HEK293 (cell line): ENCODE measurements around the gene BTBD9.
A peak's percentile ranks its signal among the peaks of the same experiment; 100 is the strongest.

Source experiments
- KLF16 ChIP-seq: fragments of 450-650 bp; formaldehyde crosslinking; IDR thresholded peaks from 2 replicates; pipeline ENCODE4 v1.5.1; 2017; ENCODE audit warnings: missing biosample characterization, missing genetic modification characterization
- MZF1 ChIP-seq: fragments of 450-650 bp; formaldehyde crosslinking; IDR thresholded peaks from 2 replicates; pipeline ENCODE4 v1.5.1; 2017; ENCODE audit warnings: missing biosample characterization, missing genetic modification characterization, borderline replicate concordance
- OSR2 ChIP-seq: fragments of 450-650 bp; formaldehyde crosslinking; IDR thresholded peaks from 2 replicates; pipeline ENCODE4 v1.5.1; 2016; ENCODE audit warnings: missing biosample characterization, missing genetic modification characterization
- SP2 ChIP-seq: fragments of 450-650 bp; formaldehyde crosslinking; IDR thresholded peaks from 2 replicates; pipeline ENCODE4 v1.5.1; 2016; ENCODE audit warnings: missing biosample characterization, missing genetic modification characterization
- SP3 ChIP-seq: fragments of 450-650 bp; formaldehyde crosslinking; IDR thresholded peaks from 2 replicates; pipeline ENCODE4 v1.5.1; 2016; ENCODE audit warnings: missing biosample characterization, missing genetic modification characterization
- YY2 ChIP-seq: fragments of 450-650 bp; formaldehyde crosslinking; IDR thresholded peaks from 2 replicates; pipeline ENCODE4 v1.5.1; 2016; ENCODE audit warnings: missing biosample characterization, missing genetic modification characterization
- ZBTB17 ChIP-seq: fragments of 450-650 bp; formaldehyde crosslinking; IDR thresholded peaks from 2 replicates; pipeline ENCODE4 v1.5.1; 2016; ENCODE audit warnings: missing biosample characterization, missing genetic modification characterization
- ZEB2 ChIP-seq: fragments of 450-650 bp; formaldehyde crosslinking; IDR thresholded peaks from 2 replicates; pipeline ENCODE4 v1.5.1; 2016; ENCODE audit warnings: missing biosample characterization, missing genetic modification characterization
- ZFHX2 ChIP-seq: fragments of 450-650 bp; formaldehyde crosslinking; conservative IDR thresholded peaks from 2 replicates; pipeline ENCODE4 v1.5.1; 2016; ENCODE audit warnings: missing biosample characterization, missing genetic modification characterization
- ZFP41 ChIP-seq: fragments of 450-650 bp; formaldehyde crosslinking; IDR thresholded peaks from 2 replicates; pipeline ENCODE4 v1.5.1; 2016; ENCODE audit warnings: missing biosample characterization, missing genetic modification characterization, borderline replicate concordance
- ZNF184 ChIP-seq: fragments of 450-650 bp; IDR thresholded peaks from 2 replicates; pipeline ENCODE4 v1.5.1; 2018; ENCODE audit warnings: missing biosample characterization, mild to moderate bottlenecking, missing genetic modification characterization
- ZNF214 ChIP-seq: fragments of 450-650 bp; formaldehyde crosslinking; IDR thresholded peaks from 2 replicates; pipeline ENCODE4 v1.5.1; 2017; ENCODE audit warnings: missing biosample characterization, mild to moderate bottlenecking, missing genetic modification characterization, borderline replicate concordance
- ZNF24 ChIP-seq: fragments of 450-650 bp; formaldehyde crosslinking; IDR thresholded peaks from 2 replicates; pipeline ENCODE4 v1.5.1; 2016; ENCODE audit warnings: missing biosample characterization, missing genetic modification characterization
- ZNF544 ChIP-seq: fragments of 450-650 bp; formaldehyde crosslinking; IDR thresholded peaks from 2 replicates; pipeline ENCODE4 v1.5.0; 2017; ENCODE audit warnings: missing biosample characterization, missing genetic modification characterization
- ZNF596 ChIP-seq: fragments of 450-650 bp; IDR thresholded peaks from 2 replicates; pipeline ENCODE4 v1.5.0; 2018; ENCODE audit warnings: missing biosample characterization, mild to moderate bottlenecking, missing genetic modification characterization, moderate library complexity
- ZNF600 ChIP-seq: fragments of 450-650 bp; formaldehyde crosslinking; IDR thresholded peaks from 2 replicates; pipeline ENCODE4 v1.5.1; 2016; ENCODE audit warnings: missing biosample characterization, missing genetic modification characterization
- ZNF626 ChIP-seq: fragments of 450-650 bp; sonication (Bioruptor Pico); formaldehyde crosslinking; IDR thresholded peaks from 2 replicates; pipeline ENCODE4 v1.5.1; 2018; ENCODE audit warnings: missing biosample characterization, missing genetic modification characterization, inconsistent platforms
- ZNF629 ChIP-seq: fragments of 450-650 bp; formaldehyde crosslinking; IDR thresholded peaks from 2 replicates; pipeline ENCODE4 v1.5.1; 2017; ENCODE audit warnings: missing biosample characterization, missing genetic modification characterization
- ZNF654 ChIP-seq: fragments of 450-650 bp; formaldehyde crosslinking; IDR thresholded peaks from 2 replicates; pipeline ENCODE4 v1.5.1; 2016; ENCODE audit warnings: low read depth, missing biosample characterization, missing genetic modification characterization
- ZNF707 ChIP-seq: fragments of 450-650 bp; formaldehyde crosslinking; IDR thresholded peaks from 2 replicates; pipeline ENCODE4 v1.5.1; 2016; ENCODE audit warnings: missing biosample characterization, missing genetic modification characterization
- ZNF830 ChIP-seq: fragments of 450-650 bp; IDR thresholded peaks from 2 replicates; pipeline ENCODE4 v1.5.0; 2018; ENCODE audit warnings: missing biosample characterization, missing genetic modification characterization, low read depth, mild to moderate bottlenecking, moderate library complexity
- ZSCAN23 ChIP-seq: fragments of 450-650 bp; formaldehyde crosslinking; IDR thresholded peaks from 2 replicates; pipeline ENCODE4 v1.5.1; 2016; ENCODE audit warnings: missing biosample characterization, missing genetic modification characterization
- TF ChIP-seq, protein P1 (sequence below): fragments of 450-650 bp; formaldehyde crosslinking; IDR thresholded peaks from 2 replicates; pipeline ENCODE4 v1.5.1; 2016; ENCODE audit warnings: missing biosample characterization, missing genetic modification characterization
- TF ChIP-seq, protein P2 (sequence below): fragments of 450-650 bp; formaldehyde crosslinking; IDR thresholded peaks from 2 replicates; pipeline ENCODE4 v1.5.1; 2016; ENCODE audit warnings: missing biosample characterization, missing genetic modification characterization
- TF ChIP-seq, protein P3 (sequence below): fragments of 450-650 bp; formaldehyde crosslinking; IDR thresholded peaks from 2 replicates; pipeline ENCODE4 v1.5.1; 2016; ENCODE audit warnings: missing biosample characterization, missing genetic modification characterization
- TF ChIP-seq, protein P4 (sequence below): fragments of 450-650 bp; formaldehyde crosslinking; IDR thresholded peaks from 2 replicates; pipeline ENCODE4 v1.5.1; 2016; ENCODE audit warnings: missing biosample characterization, missing genetic modification characterization
- TF ChIP-seq, protein P5 (sequence below): fragments of 450-650 bp; formaldehyde crosslinking; IDR thresholded peaks from 2 replicates; pipeline ENCODE4 v1.5.1; 2016; ENCODE audit warnings: missing biosample characterization, missing genetic modification characterization
- TF ChIP-seq, protein P6 (sequence below): fragments of 450-650 bp; formaldehyde crosslinking; IDR thresholded peaks from 2 replicates; pipeline ENCODE4 v1.5.1; 2016; ENCODE audit warnings: missing biosample characterization, missing genetic modification characterization

Gene BTBD9

DNA sequence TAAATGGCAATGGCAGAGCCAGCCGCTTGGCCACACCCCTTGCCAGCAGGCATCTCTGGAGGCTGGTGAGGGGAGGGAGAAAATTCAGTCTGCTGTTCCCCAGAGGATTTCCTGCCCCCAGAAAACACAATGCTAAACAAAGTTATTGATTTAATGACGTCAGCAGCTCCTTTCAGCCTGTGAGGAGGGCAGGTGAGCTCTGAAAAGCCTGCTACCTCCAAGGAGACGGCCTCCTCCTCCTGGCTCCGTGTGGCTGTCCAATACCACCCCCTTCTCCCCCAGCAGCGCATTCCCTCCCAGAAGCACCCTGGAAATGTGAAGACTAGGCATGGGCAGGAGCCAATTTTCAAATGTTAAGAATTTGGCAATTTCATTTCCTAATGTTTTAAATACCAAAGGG, 427.1 kb downstream of the BTBD9 start (continued):
- TF ChIP-seq, protein P1, sequence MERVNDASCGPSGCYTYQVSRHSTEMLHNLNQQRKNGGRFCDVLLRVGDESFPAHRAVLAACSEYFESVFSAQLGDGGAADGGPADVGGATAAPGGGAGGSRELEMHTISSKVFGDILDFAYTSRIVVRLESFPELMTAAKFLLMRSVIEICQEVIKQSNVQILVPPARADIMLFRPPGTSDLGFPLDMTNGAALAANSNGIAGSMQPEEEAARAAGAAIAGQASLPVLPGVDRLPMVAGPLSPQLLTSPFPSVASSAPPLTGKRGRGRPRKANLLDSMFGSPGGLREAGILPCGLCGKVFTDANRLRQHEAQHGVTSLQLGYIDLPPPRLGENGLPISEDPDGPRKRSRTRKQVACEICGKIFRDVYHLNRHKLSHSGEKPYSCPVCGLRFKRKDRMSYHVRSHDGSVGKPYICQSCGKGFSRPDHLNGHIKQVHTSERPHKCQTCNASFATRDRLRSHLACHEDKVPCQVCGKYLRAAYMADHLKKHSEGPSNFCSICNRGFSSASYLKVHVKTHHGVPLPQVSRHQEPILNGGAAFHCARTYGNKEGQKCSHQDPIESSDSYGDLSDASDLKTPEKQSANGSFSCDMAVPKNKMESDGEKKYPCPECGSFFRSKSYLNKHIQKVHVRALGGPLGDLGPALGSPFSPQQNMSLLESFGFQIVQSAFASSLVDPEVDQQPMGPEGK (tag by site-specific recombination): peak; percentile 95
- TF ChIP-seq ZBTB17 (tag by site-specific recombination): peak; percentile 57; the same call in 1 of the 2 replicates
- TF ChIP-seq MZF1 (tag by site-specific recombination): no peak
- peak; percentile 46; the same call in 1 of the 2 replicates for TF ChIP-seq YY2 (tag by site-specific recombination)
- TF ChIP-seq ZNF24 (tag by site-specific recombination): peak; percentile 62; the same call in 1 of the 2 replicates
- no peak for TF ChIP-seq ZNF214 (tag by site-specific recombination)
- TF ChIP-seq ZFHX2 (tag by site-specific recombination): peak; percentile 75
- TF ChIP-seq, protein P2, sequence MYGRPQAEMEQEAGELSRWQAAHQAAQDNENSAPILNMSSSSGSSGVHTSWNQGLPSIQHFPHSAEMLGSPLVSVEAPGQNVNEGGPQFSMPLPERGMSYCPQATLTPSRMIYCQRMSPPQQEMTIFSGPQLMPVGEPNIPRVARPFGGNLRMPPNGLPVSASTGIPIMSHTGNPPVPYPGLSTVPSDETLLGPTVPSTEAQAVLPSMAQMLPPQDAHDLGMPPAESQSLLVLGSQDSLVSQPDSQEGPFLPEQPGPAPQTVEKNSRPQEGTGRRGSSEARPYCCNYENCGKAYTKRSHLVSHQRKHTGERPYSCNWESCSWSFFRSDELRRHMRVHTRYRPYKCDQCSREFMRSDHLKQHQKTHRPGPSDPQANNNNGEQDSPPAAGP (tag by site-specific recombination): peak; percentile 75
- TF ChIP-seq, protein P3, sequence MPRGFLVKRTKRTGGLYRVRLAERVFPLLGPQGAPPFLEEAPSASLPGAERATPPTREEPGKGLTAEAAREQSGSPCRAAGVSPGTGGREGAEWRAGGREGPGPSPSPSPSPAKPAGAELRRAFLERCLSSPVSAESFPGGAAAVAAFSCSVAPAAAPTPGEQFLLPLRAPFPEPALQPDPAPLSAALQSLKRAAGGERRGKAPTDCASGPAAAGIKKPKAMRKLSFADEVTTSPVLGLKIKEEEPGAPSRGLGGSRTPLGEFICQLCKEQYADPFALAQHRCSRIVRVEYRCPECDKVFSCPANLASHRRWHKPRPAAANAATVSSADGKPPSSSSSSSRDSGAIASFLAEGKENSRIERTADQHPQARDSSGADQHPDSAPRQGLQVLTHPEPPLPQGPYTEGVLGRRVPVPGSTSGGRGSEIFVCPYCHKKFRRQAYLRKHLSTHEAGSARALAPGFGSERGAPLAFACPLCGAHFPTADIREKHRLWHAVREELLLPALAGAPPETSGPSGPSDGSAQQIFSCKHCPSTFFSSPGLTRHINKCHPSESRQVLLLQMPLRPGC (tag by site-specific recombination): 0 out of 2 replicates have a peak, but pooled peaks have one; percentile 13
- TF ChIP-seq, protein P4, sequence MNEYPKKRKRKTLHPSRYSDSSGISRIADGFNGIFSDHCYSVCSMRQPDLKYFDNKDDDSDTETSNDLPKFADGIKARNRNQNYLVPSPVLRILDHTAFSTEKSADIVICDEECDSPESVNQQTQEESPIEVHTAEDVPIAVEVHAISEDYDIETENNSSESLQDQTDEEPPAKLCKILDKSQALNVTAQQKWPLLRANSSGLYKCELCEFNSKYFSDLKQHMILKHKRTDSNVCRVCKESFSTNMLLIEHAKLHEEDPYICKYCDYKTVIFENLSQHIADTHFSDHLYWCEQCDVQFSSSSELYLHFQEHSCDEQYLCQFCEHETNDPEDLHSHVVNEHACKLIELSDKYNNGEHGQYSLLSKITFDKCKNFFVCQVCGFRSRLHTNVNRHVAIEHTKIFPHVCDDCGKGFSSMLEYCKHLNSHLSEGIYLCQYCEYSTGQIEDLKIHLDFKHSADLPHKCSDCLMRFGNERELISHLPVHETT (tag by site-specific recombination): peak; percentile 42; the same call in 1 of the 2 replicates
- 0 out of 2 replicates have a peak, but pooled peaks have one; percentile 45 for TF ChIP-seq KLF16 (tag by site-specific recombination)
- no peak for TF ChIP-seq ZFP41
- TF ChIP-seq ZNF830: no peak
- TF ChIP-seq ZEB2 (tag by site-specific recombination): peak; percentile 64; the same call in 1 of the 2 replicates
- peak; percentile 90 for TF ChIP-seq ZNF629 (tag by site-specific recombination)
- 0 out of 2 replicates have a peak, but pooled peaks have one; percentile 52 for TF ChIP-seq ZSCAN23
- peak; percentile 57; the same call in 1 of the 2 replicates for TF ChIP-seq ZNF184 (tag by site-specific recombination)
- no peak for TF ChIP-seq ZNF626
- TF ChIP-seq ZNF654: no peak
- TF ChIP-seq ZNF707 (tag by site-specific recombination): no peak
- TF ChIP-seq OSR2: peak; percentile 70
- TF ChIP-seq ZNF596 (tag by site-specific recombination): no peak
- TF ChIP-seq SP2 (tag by site-specific recombination): peak; percentile 43; the same call in 1 of the 2 replicates
- TF ChIP-seq, protein P5, sequence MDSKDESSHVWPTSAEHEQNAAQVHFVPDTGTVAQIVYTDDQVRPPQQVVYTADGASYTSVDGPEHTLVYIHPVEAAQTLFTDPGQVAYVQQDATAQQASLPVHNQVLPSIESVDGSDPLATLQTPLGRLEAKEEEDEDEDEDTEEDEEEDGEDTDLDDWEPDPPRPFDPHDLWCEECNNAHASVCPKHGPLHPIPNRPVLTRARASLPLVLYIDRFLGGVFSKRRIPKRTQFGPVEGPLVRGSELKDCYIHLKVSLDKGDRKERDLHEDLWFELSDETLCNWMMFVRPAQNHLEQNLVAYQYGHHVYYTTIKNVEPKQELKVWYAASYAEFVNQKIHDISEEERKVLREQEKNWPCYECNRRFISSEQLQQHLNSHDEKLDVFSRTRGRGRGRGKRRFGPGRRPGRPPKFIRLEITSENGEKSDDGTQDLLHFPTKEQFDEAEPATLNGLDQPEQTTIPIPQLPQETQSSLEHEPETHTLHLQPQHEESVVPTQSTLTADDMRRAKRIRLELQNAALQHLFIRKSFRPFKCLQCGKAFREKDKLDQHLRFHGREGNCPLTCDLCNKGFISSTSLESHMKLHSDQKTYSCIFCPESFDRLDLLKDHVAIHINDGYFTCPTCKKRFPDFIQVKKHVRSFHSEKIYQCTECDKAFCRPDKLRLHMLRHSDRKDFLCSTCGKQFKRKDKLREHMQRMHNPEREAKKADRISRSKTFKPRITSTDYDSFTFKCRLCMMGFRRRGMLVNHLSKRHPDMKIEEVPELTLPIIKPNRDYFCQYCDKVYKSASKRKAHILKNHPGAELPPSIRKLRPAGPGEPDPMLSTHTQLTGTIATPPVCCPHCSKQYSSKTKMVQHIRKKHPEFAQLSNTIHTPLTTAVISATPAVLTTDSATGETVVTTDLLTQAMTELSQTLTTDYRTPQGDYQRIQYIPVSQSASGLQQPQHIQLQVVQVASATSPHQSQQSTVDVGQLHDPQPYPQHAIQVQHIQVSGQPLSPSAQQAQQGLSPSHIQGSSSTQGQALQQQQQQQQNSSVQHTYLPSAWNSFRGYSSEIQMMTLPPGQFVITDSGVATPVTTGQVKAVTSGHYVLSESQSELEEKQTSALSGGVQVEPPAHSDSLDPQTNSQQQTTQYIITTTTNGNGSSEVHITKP (tag by site-specific recombination): peak; percentile 60; the same call in 1 of the 2 replicates
- TF ChIP-seq, protein P6, sequence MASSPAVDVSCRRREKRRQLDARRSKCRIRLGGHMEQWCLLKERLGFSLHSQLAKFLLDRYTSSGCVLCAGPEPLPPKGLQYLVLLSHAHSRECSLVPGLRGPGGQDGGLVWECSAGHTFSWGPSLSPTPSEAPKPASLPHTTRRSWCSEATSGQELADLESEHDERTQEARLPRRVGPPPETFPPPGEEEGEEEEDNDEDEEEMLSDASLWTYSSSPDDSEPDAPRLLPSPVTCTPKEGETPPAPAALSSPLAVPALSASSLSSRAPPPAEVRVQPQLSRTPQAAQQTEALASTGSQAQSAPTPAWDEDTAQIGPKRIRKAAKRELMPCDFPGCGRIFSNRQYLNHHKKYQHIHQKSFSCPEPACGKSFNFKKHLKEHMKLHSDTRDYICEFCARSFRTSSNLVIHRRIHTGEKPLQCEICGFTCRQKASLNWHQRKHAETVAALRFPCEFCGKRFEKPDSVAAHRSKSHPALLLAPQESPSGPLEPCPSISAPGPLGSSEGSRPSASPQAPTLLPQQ (tag by site-specific recombination): peak; percentile 56
- TF ChIP-seq ZNF544 (tag by site-specific recombination): no peak
- TF ChIP-seq ZNF600 (tag by site-specific recombination): peak; percentile 69
- TF ChIP-seq SP3 (tag by site-specific recombination): no peak
